HCT116 (cell line): ENCODE data around the gene RNF41. TPM values are rescaled to one million over a fixed set of nuclear protein-coding genes. Genes with fewer than 3 reads are reported as not detected.

ENCODE experiments used
- ATAC-seq: fragments of 200-7000 bp; cut with Tn5 transposase; 2 replicates; pipeline ENCODE4 v1.9.1; 2020; ENCODE audit warnings: mild to moderate bottlenecking, moderate library complexity
- BruUV-seq: library from RNA; stranded (reverse); fragments of 400-500 nt; replicated peaks from 2 replicates; lab custom pipeline; 2021; lab: Mats Ljungman, UMichigan
- CTCF ChIA-PET: fragments of 300-600 bp; sonication (Branson Sonifier 250); formaldehyde crosslinking; loops from one replicate; lab custom pipeline; 2021; ENCODE audit warnings: antibody characterized with exemption; lab: Charles Lee
- POLR2A ChIA-PET: fragments of 300-600, 350-600 bp; sonication (Branson Sonifier 250); formaldehyde crosslinking; loops from one replicate; lab custom pipeline; 2021; ENCODE audit warnings: antibody characterized with exemption; lab: Charles Lee
- RAD21 ChIA-PET, 2 experiments: fragments of 300-600 bp; sonication (Branson Sonifier 250); formaldehyde crosslinking; loops; one replicate each; lab custom pipeline; 2023; ENCODE audit warnings: low total read pairs in 2 of 2; ENCODE audit not compliant: uncharacterized antibody in 2 of 2, unreplicated experiment in 2 of 2, low non-redundant PET in 1 of 2; lab: Charles Lee
- DNase-seq: peaks from one replicate; pipeline ENCODE4 v3.0.0-alpha.2; 2010; ENCODE audit warnings: low read depth, low spot score
- H2AFZ ChIP-seq: fragments of 200-600 bp; shearing (Covaris generic), sonication (generic); 2 replicates; pipeline ENCODE4 v1.6.1; 2017; ENCODE audit warnings: low read depth, mixed run types, mixed read lengths, antibody characterized with exemption, low read length; ENCODE audit not compliant: poor library complexity, severe bottlenecking
- H3K27ac ChIP-seq: 2 replicates; pipeline ENCODE4 v1.5.1; 2012; ENCODE audit warnings: low read depth, low read length
- H3K27me3 ChIP-seq: fragments of 200-600 bp; sonication (generic); 2 replicates; pipeline ENCODE4 v1.6.1; 2016; ENCODE audit warnings: mixed run types, low read length, mixed read lengths; ENCODE audit not compliant: insufficient read depth
- H3K36me3 ChIP-seq, 2 experiments: fragments of 200-500 bp in 1 of 2; fragments of 200-600 bp in 1 of 2; sonication (Bioruptor generic) in 1 of 2; sonication (generic) in 1 of 2; 2 replicates each; pipeline versions ENCODE4 v1.5.1 to v1.6.1; 2014 to 2016; ENCODE audit warnings: low read length in 2 of 2, inconsistent platforms in 1 of 2, mixed read lengths in 1 of 2, mixed run types in 1 of 2; ENCODE audit not compliant: insufficient read depth in 2 of 2, control insufficient read depth in 1 of 2
- H3K4me1 ChIP-seq, 2 experiments: fragments of 200-600 bp in 1 of 2; sonication (generic) in 1 of 2; 2 replicates each; pipeline versions ENCODE4 v1.5.1 to v1.6.1; 2012 to 2017; ENCODE audit warnings: low read length in 2 of 2, inconsistent platforms in 1 of 2, mild to moderate bottlenecking in 1 of 2, mixed read lengths in 1 of 2, mixed run types in 1 of 2, moderate library complexity in 1 of 2; ENCODE audit not compliant: insufficient read depth in 2 of 2, control insufficient read depth in 1 of 2
- H3K4me2 ChIP-seq: fragments of 200-600 bp; sonication (generic); 2 replicates; pipeline ENCODE4 v1.6.1; 2017; ENCODE audit warnings: mixed run types, low read length, mixed read lengths
- H3K4me3 ChIP-seq, 2 experiments: fragments of 200-600 bp in 1 of 2; sonication (generic) in 1 of 2; replicated peaks in 1 of 2; 2 replicates each; pipeline ENCODE4 v1.5.1; 2011 to 2016; ENCODE audit warnings: low read length in 2 of 2, control low read depth in 1 of 2, low read depth in 1 of 2, mild to moderate bottlenecking in 1 of 2, mixed read lengths in 1 of 2, mixed run types in 1 of 2
- H3K79me2 ChIP-seq: fragments of 200-600 bp; sonication (generic); 2 replicates; pipeline ENCODE4 v1.6.1; 2017; ENCODE audit warnings: mild to moderate bottlenecking, mixed run types, low read length, moderate library complexity, mixed read lengths; ENCODE audit not compliant: insufficient read depth
- H3K9ac ChIP-seq: fragments of 200-600 bp; sonication (generic); 2 replicates; pipeline ENCODE4 v1.6.1; 2016; ENCODE audit warnings: low read length, mixed read lengths
- H3K9me2 ChIP-seq: fragments of 200-600 bp; sonication (generic), shearing (Covaris generic); 2 replicates; pipeline ENCODE4 v1.6.1; 2017; ENCODE audit warnings: mixed run types, mild to moderate bottlenecking, moderate library complexity; ENCODE audit not compliant: insufficient read depth
- H3K9me3 ChIP-seq, 2 experiments: fragments of 200-500 bp in 1 of 2; fragments of 200-600 bp in 1 of 2; sonication (Bioruptor generic) in 1 of 2; sonication (generic) in 1 of 2; 2 replicates each; pipeline ENCODE4 v1.6.1; 2014 to 2017; ENCODE audit warnings: low read length in 2 of 2, mixed read lengths in 2 of 2, inconsistent platforms in 1 of 2, low read depth in 1 of 2, mild to moderate bottlenecking in 1 of 2, mixed run types in 1 of 2, moderate library complexity in 1 of 2; ENCODE audit not compliant: control insufficient read depth in 1 of 2, insufficient read depth in 1 of 2
- H4K20me1 ChIP-seq: fragments of 200-600 bp; sonication (generic), shearing (Covaris generic); 2 replicates; pipeline ENCODE4 v1.6.1; 2017; ENCODE audit warnings: mixed run types, mild to moderate bottlenecking, moderate library complexity; ENCODE audit not compliant: insufficient read depth
- CEBPB ChIP-seq: IDR thresholded peaks from 2 replicates; pipeline ENCODE4 v1.6.1; 2012; ENCODE audit warnings: low read depth
- TCF7L2 ChIP-seq: IDR thresholded peaks from 2 replicates; pipeline ENCODE4 v1.7.0; 2011; ENCODE audit warnings: borderline replicate concordance, inconsistent platforms; ENCODE audit not compliant: insufficient read depth, insufficient read length; ENCODE audit errors: extremely low read depth
- intact Hi-C: fragments of 100-400 bp; cut with micrococcal nuclease; formaldehyde crosslinking; loops from 2 replicates; pipeline ENCODE4 v1.10.0; 2022
- total RNA-seq: library from RNA; stranded (reverse); gene quantifications from one replicate; pipeline ENCODE4 v1.2.1, GENCODE V29; 2021; ENCODE audit not compliant: unreplicated experiment
- TF ChIP-seq, protein P1 (sequence below): IDR thresholded peaks from 2 replicates; pipeline ENCODE4 v1.6.1; 2012; ENCODE audit warnings: low read depth

RNF41 gene
- total RNA-seq, 1 experiment from 2014 or later, result 40.6 TPM

DNA sequence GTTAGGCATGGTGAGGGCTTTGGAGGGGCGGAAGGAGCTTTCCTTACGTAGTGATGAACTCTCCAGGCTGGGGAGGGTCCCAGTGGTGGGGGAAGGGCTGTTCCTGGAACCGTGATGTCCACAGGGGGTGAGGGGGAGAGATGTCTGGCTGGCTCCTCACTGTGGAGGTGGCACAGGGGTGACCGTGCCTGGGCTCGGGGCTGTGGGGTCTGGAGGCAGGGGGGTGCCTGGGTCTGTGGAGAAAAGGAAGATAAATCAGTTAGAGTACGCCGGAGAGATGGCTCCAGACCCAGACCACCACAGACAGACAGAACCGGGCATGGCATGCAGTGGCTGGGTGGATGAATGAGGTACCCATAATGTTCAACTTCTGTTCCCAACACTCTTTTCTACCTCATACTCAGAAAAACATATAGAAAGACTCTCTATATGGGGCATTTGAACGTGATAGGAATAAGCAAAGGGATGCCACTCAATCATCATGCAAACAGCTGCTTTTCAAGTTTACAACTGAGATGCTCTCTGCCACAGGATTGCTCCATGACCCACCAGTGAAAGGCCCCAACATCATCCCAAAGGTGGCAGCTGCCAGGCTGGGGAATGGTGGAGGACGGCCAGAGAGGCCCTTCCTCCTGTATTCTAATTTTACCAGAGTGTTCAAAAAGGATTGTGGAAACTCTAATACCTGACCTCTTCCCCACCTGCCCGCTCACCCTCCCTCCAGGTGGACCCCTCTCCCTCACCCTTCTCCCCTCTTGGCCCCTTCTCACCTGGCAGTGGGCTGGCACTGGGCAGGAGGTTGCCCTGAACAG lies 58.0 kb downstream of the RNF41 start:
- Histone ChIP-seq H3K4me2 (no peak overlapping the region), H3K4me1 (peaks cover 5 to 14% of the 10 kb centered on the region in 2 experiments; a peak in 3 of 4 replicates), H3K4me3 (no peak overlapping the region), H4K20me1 (no peaks in the 10 kb centered on the region), H3K9ac (no peak overlapping the region), H3K9me2 (no peaks in the 10 kb centered on the region), H3K9me3 (no peaks in the 10 kb centered on the region), H3K27me3 (no peaks in the 10 kb centered on the region), H3K27ac (no peak overlapping the region), H2AFZ (no peak overlapping the region), H3K79me2 (peaks cover 37% of the 10 kb centered on the region), H3K36me3 (peaks cover 55 to 58% of the 10 kb centered on the region in 2 experiments)
- POLR2A ChIA-PET, result interaction anchor here (1.2 kb wide), 1 partner anchor 46 kb away, joined by 4 read pairs; the partner anchor contains the start of gene ZC3H10
- no peak for TF ChIP-seq CEBPB
- no peak for TF ChIP-seq TCF7L2
- TF ChIP-seq, protein P1, sequence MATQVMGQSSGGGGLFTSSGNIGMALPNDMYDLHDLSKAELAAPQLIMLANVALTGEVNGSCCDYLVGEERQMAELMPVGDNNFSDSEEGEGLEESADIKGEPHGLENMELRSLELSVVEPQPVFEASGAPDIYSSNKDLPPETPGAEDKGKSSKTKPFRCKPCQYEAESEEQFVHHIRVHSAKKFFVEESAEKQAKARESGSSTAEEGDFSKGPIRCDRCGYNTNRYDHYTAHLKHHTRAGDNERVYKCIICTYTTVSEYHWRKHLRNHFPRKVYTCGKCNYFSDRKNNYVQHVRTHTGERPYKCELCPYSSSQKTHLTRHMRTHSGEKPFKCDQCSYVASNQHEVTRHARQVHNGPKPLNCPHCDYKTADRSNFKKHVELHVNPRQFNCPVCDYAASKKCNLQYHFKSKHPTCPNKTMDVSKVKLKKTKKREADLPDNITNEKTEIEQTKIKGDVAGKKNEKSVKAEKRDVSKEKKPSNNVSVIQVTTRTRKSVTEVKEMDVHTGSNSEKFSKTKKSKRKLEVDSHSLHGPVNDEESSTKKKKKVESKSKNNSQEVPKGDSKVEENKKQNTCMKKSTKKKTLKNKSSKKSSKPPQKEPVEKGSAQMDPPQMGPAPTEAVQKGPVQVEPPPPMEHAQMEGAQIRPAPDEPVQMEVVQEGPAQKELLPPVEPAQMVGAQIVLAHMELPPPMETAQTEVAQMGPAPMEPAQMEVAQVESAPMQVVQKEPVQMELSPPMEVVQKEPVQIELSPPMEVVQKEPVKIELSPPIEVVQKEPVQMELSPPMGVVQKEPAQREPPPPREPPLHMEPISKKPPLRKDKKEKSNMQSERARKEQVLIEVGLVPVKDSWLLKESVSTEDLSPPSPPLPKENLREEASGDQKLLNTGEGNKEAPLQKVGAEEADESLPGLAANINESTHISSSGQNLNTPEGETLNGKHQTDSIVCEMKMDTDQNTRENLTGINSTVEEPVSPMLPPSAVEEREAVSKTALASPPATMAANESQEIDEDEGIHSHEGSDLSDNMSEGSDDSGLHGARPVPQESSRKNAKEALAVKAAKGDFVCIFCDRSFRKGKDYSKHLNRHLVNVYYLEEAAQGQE, result no peak
- CTCF ChIA-PET, result interaction anchor here (0.6 to 1.1 kb wide), 2 partner anchors 26 to 583 kb away, joined by 3 to 5 read pairs; partner anchors contain the start of gene SMARCC2
- RAD21 ChIA-PET, result no interaction called here
- no peak for DNase-seq
- no peak for ATAC-seq
- intact Hi-C loops, result no loop called here
- BruUV-seq, result no TSS peak
